ENCODE results near the gene STOX2. TPM values are rescaled to one million over a fixed set of nuclear protein-coding genes. Genes with fewer than 3 reads are reported as not detected.

STOX2 gene
- total RNA-seq (2014; rRNA removed; shearing (Covaris generic)): not detected in 2 replicates

DNA sequence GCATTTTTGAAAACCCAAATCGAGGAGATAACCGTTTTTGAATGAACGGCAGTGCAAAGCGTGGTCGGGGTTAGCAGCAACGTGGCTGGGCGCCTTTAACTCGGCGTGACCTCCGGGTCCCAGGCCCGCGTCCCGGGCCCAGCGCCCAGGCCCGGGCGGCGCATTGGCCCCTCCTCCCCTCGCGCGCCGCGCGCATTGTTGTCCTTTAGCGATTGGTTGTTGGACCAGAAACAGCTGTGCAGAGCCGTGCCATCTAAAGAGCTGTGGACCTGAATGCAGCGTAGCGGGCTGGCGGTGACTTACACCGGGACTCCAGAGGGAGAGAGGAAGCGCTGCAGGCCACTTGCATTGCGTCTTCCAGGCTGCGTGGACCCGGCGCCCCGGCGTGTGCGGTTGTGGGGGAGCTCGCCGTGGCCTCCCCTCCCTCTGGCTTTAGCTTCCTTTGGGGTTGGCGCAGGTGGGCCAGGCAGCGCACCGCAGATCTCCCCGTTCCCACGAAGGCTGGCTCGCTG lies at the start of gene STOX2:
Gene STOX2 (plus strand): TSS at position 227 of the 512 bp plus-strand sequence. CDS start 1,484 bp downstream, outside the sequence.
- no peak for DNase-seq (ENCODE audit: low spot score)

DNA sequence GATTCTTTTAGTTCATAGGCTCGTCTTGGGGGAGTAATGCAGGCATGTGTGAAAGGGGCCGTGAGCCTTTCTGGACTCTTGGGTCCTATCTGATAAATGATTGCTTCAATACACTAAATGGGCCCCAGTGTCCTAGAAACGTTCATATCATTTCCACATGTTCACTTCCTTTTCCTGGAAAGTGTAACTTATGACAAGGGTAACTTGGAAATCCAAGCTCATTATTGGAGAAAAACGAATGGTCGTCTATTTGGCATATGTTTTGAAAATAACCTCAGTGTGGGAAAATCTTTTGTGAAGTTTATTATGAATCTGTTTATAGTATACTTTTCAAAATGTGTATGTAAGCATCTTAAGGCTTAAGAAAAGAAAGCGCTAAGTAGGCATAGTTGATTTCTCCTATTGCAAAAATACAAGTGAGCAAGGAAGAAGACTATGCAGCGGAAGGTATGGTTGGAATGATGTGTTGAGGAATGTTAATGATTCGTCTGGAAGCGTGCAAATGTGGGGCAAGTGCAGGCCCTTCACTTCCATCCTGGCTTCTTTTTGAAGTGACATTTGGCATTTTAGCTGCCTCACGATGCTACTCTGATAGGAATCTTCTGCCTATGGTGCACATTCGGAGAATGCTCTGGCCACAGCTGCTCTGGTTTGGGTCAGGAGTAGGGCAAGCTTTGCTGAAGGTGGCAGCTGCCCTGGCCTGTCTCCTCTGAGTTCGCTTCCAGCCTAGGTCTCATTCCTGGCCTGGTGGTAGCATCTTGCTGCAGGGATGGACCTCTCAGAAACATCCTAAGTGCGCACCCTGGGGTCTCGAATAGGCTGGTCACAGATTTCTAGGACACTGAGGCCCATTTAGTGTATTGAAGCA lies 49.5 kb upstream of the STOX2 start:
- no peak for DNase-seq (ENCODE audit: low spot score)

GRCh38 chr4:183857040-183857439 lies 48.1 kb upstream of the STOX2 start:
- no peak for DNase-seq (ENCODE audit: low spot score)

- DNase-seq (ENCODE audit: low spot score): no peak
Measured at GRCh38 chr4:183858011-183858615, 47.0 kb upstream of the STOX2 start.

DNA sequence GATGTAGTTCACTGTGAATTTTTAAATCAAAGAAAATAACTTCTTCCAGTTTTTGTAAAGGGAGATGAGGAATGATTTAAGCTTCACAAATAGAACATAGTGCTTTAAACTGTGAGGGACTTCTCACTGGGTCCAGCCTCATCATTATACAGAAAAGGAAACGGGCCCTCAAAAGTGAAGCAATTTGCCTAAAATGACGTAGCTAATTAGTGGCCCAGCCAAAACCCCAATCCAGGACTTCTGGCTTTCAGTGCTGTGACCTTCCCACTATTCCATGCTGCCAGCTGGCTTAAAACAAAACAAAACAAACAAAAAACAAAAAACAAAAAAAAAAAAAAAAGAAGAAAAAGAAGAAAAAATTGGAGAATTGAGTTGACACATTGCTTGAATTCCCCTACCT lies 45.0 kb upstream of the STOX2 start:
- no peak for DNase-seq (ENCODE audit: low spot score)

GRCh38 chr4:183860731-183861130 lies 44.4 kb upstream of the STOX2 start:
- DNase-seq (ENCODE audit: low spot score): no peak

- DNase-seq (ENCODE audit: low spot score): no peak
Measured at GRCh38 chr4:183861426-183861825, 43.7 kb upstream of the STOX2 start.

GRCh38 chr4:183863155-183863825 lies 41.8 kb upstream of the STOX2 start:
- DNase-seq (ENCODE audit: low spot score): no peak

GRCh38 chr4:183867247-183867646 lies 37.9 kb upstream of the STOX2 start:
- DNase-seq (ENCODE audit: low spot score): no peak

DNA sequence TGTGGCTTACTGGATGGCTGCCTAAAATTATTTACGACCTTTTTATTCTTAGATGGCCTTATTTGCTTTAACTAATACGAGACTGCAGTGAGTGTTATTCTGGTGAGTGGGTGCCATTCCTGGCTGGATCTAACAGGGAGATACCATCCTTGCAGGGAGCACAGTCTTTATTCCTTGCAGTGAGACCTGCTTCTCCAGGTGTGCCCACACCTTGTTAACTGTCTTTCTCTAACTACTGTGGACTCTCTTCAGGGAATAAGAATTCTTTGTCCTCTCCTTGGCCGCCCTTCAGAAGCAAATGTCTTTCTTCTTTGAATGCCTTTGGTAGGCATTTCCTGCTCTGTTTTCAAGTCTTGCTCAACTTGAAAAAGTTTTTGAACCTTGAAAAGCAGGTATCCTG lies 34.1 kb upstream of the STOX2 start:
- no peak for DNase-seq (ENCODE audit: low spot score)

- DNase-seq (ENCODE audit: low spot score): no peak
Measured at GRCh38 chr4:183871581-183871980, 33.5 kb upstream of the STOX2 start.

GRCh38 chr4:183872531-183872930 lies 32.6 kb upstream of the STOX2 start:
- no peak for DNase-seq (ENCODE audit: low spot score)

DNA sequence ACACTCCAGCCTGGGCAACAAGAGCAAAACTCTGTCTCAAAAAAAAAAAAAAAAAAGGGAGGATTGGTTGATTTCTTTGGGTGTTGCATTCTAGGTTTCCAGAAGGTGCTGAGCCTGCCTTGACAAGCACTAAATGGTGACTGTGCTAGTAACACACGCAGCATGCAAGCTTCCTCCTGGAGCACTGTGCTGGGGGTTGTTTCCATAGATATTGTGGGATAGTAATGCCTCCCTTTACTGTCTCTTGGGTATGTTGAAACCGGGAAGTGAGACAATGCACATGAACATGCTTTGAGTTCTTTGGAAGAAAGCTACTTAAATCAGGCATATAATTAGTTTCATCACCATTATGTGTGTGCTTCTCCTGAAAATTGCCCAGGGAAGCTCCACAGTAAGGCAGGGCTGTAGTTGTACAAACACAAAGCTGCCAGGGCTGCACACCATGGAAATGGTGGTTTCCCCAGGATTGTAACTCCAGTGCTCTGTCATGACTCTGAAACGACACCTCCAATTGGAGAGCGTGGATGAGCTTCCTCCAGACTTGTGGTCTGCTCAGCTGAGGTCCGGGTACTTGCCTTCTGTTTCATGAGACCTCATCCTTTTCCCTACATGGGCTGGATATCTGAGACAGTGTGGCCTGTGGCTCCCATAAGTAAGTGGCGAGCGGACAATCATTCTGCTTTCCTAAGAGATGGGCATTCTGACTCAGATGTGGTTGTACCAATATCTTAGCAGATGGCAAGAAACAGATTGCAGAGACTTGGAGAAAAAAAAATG lies 31.5 kb upstream of the STOX2 start:
- DNase-seq (ENCODE audit: low spot score): no peak

DNA sequence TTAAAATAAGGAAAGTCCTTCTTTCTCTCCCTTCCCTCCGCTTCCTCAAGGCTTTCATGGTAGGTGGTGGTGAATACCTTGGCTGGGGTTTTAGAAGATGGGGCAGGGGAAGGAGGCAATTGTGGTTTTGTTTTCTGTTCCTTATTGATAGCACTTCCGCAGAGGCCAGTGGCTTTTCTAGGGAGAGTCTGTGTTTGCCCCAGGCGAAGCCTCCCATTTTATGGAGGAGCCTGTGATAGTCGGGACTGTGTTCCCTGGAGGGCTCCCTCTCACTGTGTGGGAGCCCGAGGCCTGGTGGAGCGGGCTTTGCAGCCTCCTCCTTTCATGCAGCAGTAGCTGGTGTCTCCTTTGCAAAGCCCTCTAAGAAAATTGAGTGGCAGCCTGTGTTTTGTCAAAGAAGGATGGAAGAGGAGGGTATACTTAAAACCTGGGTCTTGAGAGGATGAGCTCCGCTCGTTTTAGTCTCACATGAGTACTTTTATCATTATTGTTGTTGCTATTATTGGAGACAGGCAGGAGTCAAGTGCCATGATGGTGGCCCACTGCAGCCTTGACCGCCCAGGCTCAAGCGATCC lies 29.8 kb upstream of the STOX2 start:
- DNase-seq (ENCODE audit: low spot score): no peak

DNA sequence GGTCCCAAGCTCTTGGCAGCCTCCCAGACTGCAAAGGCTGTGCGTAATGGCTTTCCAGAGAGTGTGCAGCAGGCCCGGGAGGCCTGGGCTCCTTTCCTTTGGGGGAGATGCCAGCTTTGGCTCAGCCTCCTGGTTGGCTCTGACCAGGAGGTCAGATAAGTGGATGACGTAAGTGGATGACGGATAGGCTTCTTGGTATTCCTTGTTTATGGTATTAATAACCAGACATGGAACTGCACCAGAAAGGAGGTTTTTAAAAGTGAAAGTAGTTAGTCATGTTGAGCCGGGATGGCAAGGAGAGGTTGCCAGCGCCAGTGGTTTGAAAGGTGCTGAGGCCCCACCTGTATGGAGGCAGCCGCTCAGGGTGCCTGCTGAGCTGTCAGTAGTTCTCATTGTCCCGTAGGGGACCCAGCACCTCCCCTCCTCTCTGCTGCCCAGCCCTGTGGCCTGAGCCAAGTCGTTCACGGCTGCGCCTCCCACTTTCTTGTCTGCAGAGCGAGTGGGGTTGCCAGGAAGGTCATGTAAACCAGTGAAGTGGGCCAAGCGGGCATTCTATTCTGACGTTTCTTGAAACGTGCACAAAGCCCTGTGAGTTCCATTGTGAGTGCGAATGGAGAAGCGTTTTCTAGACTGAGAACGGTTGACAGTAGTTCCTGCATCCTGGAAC lies 28.7 kb upstream of the STOX2 start:
- no peak for DNase-seq (ENCODE audit: low spot score)

GRCh38 chr4:183878251-183878970 lies 26.7 kb upstream of the STOX2 start:
- DNase-seq (ENCODE audit: low spot score): no peak

DNA sequence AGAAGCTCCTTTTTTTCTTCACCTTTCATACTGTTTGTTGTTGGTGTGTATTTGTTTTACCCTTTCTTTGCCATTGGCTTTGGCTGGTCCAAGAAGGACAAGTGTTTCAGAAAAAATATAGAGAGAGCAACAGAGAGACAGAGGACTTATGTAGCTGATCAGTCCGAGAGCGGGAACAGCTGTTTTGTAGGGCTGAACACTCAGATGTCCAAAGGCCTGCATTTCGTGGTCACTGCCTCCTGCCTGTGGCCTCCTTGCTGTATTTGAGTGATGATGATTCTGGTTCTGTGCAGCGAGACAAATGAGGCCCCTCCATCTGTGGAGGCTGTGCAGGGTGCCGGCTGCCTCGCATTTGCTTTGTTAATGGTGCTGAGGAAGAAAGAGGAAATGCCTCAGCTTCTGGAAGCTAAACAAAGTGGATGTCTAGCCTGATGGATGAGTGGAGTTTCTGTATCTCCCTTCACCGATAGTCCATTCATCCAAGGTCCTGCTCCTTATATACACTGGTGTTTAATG lies 19.8 kb upstream of the STOX2 start:
- DNase-seq (ENCODE audit: low spot score): no peak

- no peak for DNase-seq (ENCODE audit: low spot score)
Measured at GRCh38 chr4:183887351-183887750, 17.8 kb upstream of the STOX2 start.

DNA sequence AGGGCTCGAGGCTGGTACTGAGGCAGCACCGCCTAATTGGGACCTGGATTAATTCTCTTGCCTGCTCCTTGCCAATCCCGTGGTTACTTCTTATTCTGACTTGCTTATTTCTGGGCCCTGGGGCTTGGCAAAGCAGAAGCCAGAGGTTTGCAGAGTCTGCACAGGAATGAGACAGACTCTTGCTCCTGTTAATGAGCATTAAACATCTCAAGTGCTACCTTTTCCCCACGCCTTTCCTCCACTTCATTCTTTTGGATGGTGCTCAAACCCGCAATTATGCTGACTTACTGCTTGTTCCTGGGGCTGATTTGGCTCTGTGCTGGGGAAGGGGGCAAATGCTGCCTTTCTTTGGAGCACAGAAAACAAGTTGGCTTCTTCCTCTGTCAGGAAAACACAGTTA lies 16.5 kb upstream of the STOX2 start:
- DNase-seq (ENCODE audit: low spot score): no peak

DNA sequence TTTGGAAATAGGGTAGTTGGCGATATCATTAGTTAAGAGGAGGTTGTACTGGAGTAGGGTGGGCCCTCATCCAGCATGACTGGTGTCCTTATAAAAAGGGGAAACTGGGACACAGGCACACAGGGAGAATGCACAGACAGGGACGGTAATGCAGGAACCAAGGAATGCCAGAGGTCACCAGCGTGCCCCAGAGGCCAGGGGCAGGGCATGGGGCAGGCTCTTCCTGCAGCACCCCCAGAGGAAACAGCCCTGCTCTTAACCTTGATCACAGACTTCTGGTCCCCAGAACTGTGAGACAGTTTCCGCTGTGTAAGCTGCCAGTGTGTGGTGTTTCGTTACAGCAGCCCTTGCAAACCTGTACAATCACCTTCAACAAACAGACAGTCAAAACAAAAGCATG lies 15.9 kb upstream of the STOX2 start:
- no peak for DNase-seq (ENCODE audit: low spot score)

Data from HT-29 (cell line).